ENCODE measurements around the gene INTS6. TPM values are rescaled to one million over a fixed set of nuclear protein-coding genes. Genes with fewer than 3 reads are reported as not detected.

The INTS6 gene
- total RNA-seq, 4 donors from 2014 or later, result 34.3 to 56.9 (median 53.0) TPM

DNA sequence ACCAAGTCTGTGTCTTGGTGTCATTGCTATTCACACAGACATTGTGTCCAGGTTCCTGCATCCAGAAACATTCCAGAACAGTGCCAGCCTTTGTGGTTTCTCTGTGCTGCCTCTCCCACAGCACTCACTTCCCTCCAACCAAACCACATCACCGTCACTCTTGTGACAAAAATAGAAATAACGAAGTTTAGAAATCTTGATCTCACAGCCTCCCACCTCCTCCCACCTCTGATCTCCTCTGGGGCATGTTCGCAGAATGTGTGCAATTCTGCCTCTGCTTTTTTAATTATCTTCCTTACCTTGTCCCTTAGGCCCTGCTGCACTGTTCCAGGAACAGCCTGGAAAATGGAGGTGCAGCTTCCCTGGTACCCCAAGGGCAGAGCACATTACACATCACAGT is 122.0 kb downstream of the INTS6 start:
- H3K4me3 ChIP-seq, result no peak overlapping the region
- no peaks in the 10 kb centered on the region for H3K27me3 ChIP-seq
- intact Hi-C loops (cut with DNase I; ENCODE audit: low total_unique reads), result no loop called here
- H3K4me1 ChIP-seq, result no peaks in the 10 kb centered on the region
- TF ChIP-seq, protein P1, sequence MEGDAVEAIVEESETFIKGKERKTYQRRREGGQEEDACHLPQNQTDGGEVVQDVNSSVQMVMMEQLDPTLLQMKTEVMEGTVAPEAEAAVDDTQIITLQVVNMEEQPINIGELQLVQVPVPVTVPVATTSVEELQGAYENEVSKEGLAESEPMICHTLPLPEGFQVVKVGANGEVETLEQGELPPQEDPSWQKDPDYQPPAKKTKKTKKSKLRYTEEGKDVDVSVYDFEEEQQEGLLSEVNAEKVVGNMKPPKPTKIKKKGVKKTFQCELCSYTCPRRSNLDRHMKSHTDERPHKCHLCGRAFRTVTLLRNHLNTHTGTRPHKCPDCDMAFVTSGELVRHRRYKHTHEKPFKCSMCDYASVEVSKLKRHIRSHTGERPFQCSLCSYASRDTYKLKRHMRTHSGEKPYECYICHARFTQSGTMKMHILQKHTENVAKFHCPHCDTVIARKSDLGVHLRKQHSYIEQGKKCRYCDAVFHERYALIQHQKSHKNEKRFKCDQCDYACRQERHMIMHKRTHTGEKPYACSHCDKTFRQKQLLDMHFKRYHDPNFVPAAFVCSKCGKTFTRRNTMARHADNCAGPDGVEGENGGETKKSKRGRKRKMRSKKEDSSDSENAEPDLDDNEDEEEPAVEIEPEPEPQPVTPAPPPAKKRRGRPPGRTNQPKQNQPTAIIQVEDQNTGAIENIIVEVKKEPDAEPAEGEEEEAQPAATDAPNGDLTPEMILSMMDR (IDR thresholded peaks at IDR 0.05), result no peak
- TF ChIP-seq POLR2A (IDR thresholded peaks at IDR 0.05), result no peak
- H3K27ac ChIP-seq, result no peak overlapping the region
- no peaks in the 10 kb centered on the region for H3K9me3 ChIP-seq
- H3K36me3 ChIP-seq, result no peaks in the 10 kb centered on the region
- DNase-seq, result no peak

DNA sequence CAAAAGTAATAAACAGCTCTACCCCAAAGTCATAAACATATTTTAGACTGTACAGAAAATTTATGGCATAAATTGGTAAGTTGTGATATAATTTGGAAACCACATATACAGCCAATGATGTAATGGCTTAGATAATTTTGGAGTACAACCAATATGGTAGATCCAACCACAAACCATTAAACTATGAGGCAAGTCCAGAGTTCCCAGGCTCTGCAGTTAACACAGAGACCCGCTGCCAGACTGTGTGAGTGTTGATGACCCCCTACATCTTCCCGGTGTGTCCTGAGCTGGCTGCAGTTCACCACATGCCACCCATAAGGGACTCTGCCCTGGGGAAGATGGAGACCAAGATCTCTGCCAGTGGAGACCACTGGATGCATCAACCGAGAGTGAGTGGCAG is 123.2 kb downstream of the INTS6 start:
- no peak for TF ChIP-seq POLR2A (IDR thresholded peaks at IDR 0.05)
- TF ChIP-seq, protein P1 (IDR thresholded peaks at IDR 0.05), result no peak
- intact Hi-C loops (cut with DNase I; ENCODE audit: low total_unique reads), result no loop called here
- H3K36me3 ChIP-seq, result no peaks in the 10 kb centered on the region
- H3K4me3 ChIP-seq, result no peak overlapping the region
- no peak for DNase-seq
- H3K27me3 ChIP-seq, result no peaks in the 10 kb centered on the region
- H3K27ac ChIP-seq, result no peak overlapping the region
- no peaks in the 10 kb centered on the region for H3K9me3 ChIP-seq
- no peaks in the 10 kb centered on the region for H3K4me1 ChIP-seq

DNA sequence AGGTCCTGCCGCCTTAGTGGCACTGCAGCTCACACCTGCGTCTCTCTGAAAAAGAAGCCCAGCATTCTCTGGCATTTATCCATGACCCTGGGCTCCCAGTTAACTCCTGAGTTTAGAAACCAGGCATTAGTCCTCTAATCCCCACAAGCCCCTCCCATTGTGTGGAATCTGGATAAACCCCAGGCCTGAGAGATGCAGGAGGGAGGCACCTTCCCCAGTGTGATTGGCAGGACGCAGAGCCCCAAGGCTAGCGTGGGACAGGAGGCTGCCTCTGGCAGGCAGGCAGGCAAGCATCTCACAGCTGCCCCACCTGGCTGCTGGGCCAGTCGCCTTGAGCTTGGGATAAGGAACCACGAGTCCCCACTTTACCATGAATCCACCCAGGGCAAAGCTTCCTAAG is 124.3 kb downstream of the INTS6 start:
- no peak overlapping the region for H3K27ac ChIP-seq
- no peak for TF ChIP-seq POLR2A (IDR thresholded peaks at IDR 0.05)
- TF ChIP-seq, protein P1 (IDR thresholded peaks at IDR 0.05), result no peak
- no peaks in the 10 kb centered on the region for H3K27me3 ChIP-seq
- no peaks in the 10 kb centered on the region for H3K9me3 ChIP-seq
- intact Hi-C loops (cut with DNase I; ENCODE audit: low total_unique reads), result no loop called here
- H3K4me3 ChIP-seq, result no peak overlapping the region
- H3K36me3 ChIP-seq, result no peaks in the 10 kb centered on the region
- no peaks in the 10 kb centered on the region for H3K4me1 ChIP-seq
- DNase-seq, result no peak

DNA sequence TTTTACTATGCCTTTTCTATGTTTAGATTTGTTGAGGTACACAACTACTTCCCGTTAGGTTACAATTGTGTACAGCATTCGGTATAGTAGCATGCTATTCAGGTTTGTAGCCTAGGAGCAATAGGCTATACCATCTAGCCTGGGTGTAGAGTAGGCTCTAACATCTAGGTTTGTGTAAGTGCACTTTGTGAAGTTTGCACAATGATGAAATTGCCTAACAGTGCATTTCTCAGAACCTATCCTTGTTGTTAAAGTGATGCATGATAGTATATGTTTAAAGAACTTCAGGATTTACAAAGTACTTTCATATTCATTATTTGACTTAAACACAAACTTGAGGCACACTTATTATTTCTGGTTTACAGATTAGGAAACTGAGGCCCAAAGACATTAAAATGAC is 124.9 kb downstream of the INTS6 start:
- H3K36me3 ChIP-seq, result no peaks in the 10 kb centered on the region
- no peak overlapping the region for H3K4me3 ChIP-seq
- no peaks in the 10 kb centered on the region for H3K4me1 ChIP-seq
- TF ChIP-seq POLR2A (IDR thresholded peaks at IDR 0.05), result no peak
- TF ChIP-seq, protein P1 (IDR thresholded peaks at IDR 0.05), result no peak
- DNase-seq, result no peak
- no peaks in the 10 kb centered on the region for H3K9me3 ChIP-seq
- no peak overlapping the region for H3K27ac ChIP-seq
- intact Hi-C loops (cut with DNase I; ENCODE audit: low total_unique reads), result no loop called here
- H3K27me3 ChIP-seq, result no peaks in the 10 kb centered on the region

DNA sequence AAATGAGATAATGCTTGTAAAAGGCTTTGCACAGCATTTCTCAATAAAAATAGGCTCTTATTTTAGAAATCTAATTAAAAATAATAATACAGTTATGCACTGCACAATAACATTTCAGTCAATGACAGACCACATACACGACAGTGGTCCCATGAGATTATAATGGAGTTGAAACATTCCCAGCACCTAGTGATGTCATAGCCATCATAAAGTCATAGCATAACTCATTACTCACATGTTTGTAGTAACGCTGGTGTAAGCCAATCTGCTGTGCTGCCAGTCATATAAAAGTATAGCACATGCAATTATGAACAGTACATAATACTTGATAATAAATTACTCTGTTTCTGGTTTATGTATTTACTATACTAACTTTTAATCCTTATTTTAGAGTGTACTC is 126.1 kb downstream of the INTS6 start:
- no peaks in the 10 kb centered on the region for H3K9me3 ChIP-seq
- H3K4me3 ChIP-seq, result no peak overlapping the region
- no peak for TF ChIP-seq POLR2A (IDR thresholded peaks at IDR 0.05)
- TF ChIP-seq, protein P1 (IDR thresholded peaks at IDR 0.05), result no peak
- no peak for DNase-seq
- intact Hi-C loops (cut with DNase I; ENCODE audit: low total_unique reads), result no loop called here
- no peaks in the 10 kb centered on the region for H3K4me1 ChIP-seq
- no peak overlapping the region for H3K27ac ChIP-seq
- H3K36me3 ChIP-seq, result no peaks in the 10 kb centered on the region
- H3K27me3 ChIP-seq, result no peaks in the 10 kb centered on the region
